HUES48 (cell line): ENCODE data around the gene PPP1R13L.
A peak's percentile ranks its signal among the peaks of the same experiment; 100 is the strongest.
"Not testable (repeated sequence)": the region's sequence is repeated elsewhere in the genome, so short reads cannot be mapped to it uniquely, and the experiment has no call there.

Experiments used
- H3K27ac ChIP-seq: one replicate; pipeline ENCODE4 v1.7.0; 2013; ENCODE audit warnings: low read depth, low read length, inconsistent platforms
- H3K27me3 ChIP-seq: 2 replicates; pipeline ENCODE4 v1.6.1; 2013; ENCODE audit warnings: mild to moderate bottlenecking, low read length; ENCODE audit not compliant: control insufficient read depth, insufficient read depth
- H3K36me3 ChIP-seq: 2 replicates; pipeline ENCODE4 v1.6.1; 2013; ENCODE audit warnings: low read length; ENCODE audit not compliant: control insufficient read depth, insufficient read depth
- H3K4me1 ChIP-seq: 2 replicates; pipeline ENCODE4 v1.6.1; 2013; ENCODE audit warnings: mild to moderate bottlenecking, low read length; ENCODE audit not compliant: control insufficient read depth, insufficient read depth
- H3K4me3 ChIP-seq: 2 replicates; pipeline ENCODE4 v1.5.1; 2013; ENCODE audit warnings: mild to moderate bottlenecking, low read depth, low read length
- H3K9ac ChIP-seq: 2 replicates; pipeline ENCODE4 v1.6.1; 2013; ENCODE audit warnings: mild to moderate bottlenecking, low read depth, low read length, moderate library complexity
- H3K9me3 ChIP-seq: 2 replicates; pipeline ENCODE4 v1.6.1; 2013; ENCODE audit warnings: low read length; ENCODE audit not compliant: control insufficient read depth, insufficient read depth

PPP1R13L gene

GRCh38 chr19:45340899-45341453 is 63.9 kb downstream of the PPP1R13L start:
- H3K27ac ChIP-seq: no peak overlapping the region
- H3K36me3 ChIP-seq: no peaks in the 10 kb centered on the region
- H3K4me1 ChIP-seq: no peaks in the 10 kb centered on the region
- H3K27me3 ChIP-seq: peaks cover 23% of the 10 kb centered on the region
- H3K9me3 ChIP-seq: no peaks in the 10 kb centered on the region
- H3K9ac ChIP-seq: no peak overlapping the region
- H3K4me3 ChIP-seq: peak overlapping the region; percentile 66

- Histone ChIP-seq H3K9ac (no peak within 1 kb of the TSS), H3K27ac (no peak within 1 kb of the TSS), H3K9me3 (no peaks in the 10 kb centered on the region), H3K27me3 (peaks cover 23% of the 10 kb centered on the region), H3K36me3 (no peaks in the 10 kb centered on the region), H3K4me3 (peak within 1 kb of the TSS; percentile 66), H3K4me1 (no peaks in the 10 kb centered on the region)
Observed at GRCh38 chr19:45340232-45340898, 64.5 kb downstream of the PPP1R13L start, which contains the start of gene KLC3. KLC3 (plus strand) TSS chr19:45340750; CDS start chr19:45345542, 4,792 bp downstream.

- H3K4me3 ChIP-seq: no peak overlapping the region
- H3K27me3 ChIP-seq: peaks cover 23% of the 10 kb centered on the region
- no peaks in the 10 kb centered on the region for H3K36me3 ChIP-seq
- H3K9ac ChIP-seq: no peak overlapping the region
- H3K9me3 ChIP-seq: no peaks in the 10 kb centered on the region
- H3K4me1 ChIP-seq: no peaks in the 10 kb centered on the region
- H3K27ac ChIP-seq: no peak overlapping the region
Observed at GRCh38 chr19:45339629-45340028, 65.2 kb downstream of the PPP1R13L start.

GRCh38 chr19:45336696-45337251 is 68.1 kb downstream of the PPP1R13L start:
- no peaks in the 10 kb centered on the region for H3K9me3 ChIP-seq
- H3K9ac ChIP-seq: no peak overlapping the region
- no peak overlapping the region for H3K27ac ChIP-seq
- H3K27me3 ChIP-seq: peaks cover 18% of the 10 kb centered on the region
- H3K36me3 ChIP-seq: no peaks in the 10 kb centered on the region
- no peaks in the 10 kb centered on the region for H3K4me1 ChIP-seq
- H3K4me3 ChIP-seq: no peak overlapping the region

- not testable (repeated sequence) for H3K27me3 ChIP-seq, H3K36me3 ChIP-seq, H3K4me3 ChIP-seq, H3K9me3 ChIP-seq, H3K27ac ChIP-seq, H3K9ac ChIP-seq, H3K4me1 ChIP-seq
Observed at GRCh38 chr19:45334881-45335280, 70.0 kb downstream of the PPP1R13L start.

- no peaks in the 10 kb centered on the region for H3K36me3 ChIP-seq
- no peaks in the 10 kb centered on the region for H3K9me3 ChIP-seq
- H3K4me1 ChIP-seq: no peaks in the 10 kb centered on the region
- H3K4me3 ChIP-seq: no peak overlapping the region
- H3K27me3 ChIP-seq: no peaks in the 10 kb centered on the region
- H3K27ac ChIP-seq: no peak overlapping the region
- H3K9ac ChIP-seq: no peak overlapping the region
Observed at GRCh38 chr19:45333609-45334303, 71.1 kb downstream of the PPP1R13L start.

- H3K27ac ChIP-seq: no peak overlapping the region
- no peak overlapping the region for H3K9ac ChIP-seq
- H3K9me3 ChIP-seq: no peaks in the 10 kb centered on the region
- no peak overlapping the region for H3K4me3 ChIP-seq
- H3K27me3 ChIP-seq: no peaks in the 10 kb centered on the region
- H3K4me1 ChIP-seq: no peaks in the 10 kb centered on the region
- H3K36me3 ChIP-seq: no peaks in the 10 kb centered on the region
Observed at GRCh38 chr19:45331411-45331810, 73.5 kb downstream of the PPP1R13L start.
